Colonic mucosa (tissue), 4 donors: ENCODE results near the gene CIB4. TPM values are rescaled to one million over a fixed set of nuclear protein-coding genes. Genes with fewer than 3 reads are reported as not detected.

Experiments used
- DNase-seq: peaks from one replicate; pipeline ENCODE4 v3.0.0-alpha.2; 2020
- H3K27ac ChIP-seq: fragments of 200-600 bp; one replicate; pipeline ENCODE4 v1.8.0; 2021
- H3K27me3 ChIP-seq: fragments of 200-600 bp; one replicate; pipeline ENCODE4 v1.8.0; 2021
- H3K36me3 ChIP-seq: fragments of 200-600 bp; one replicate; pipeline ENCODE4 v1.8.0; 2021
- H3K4me1 ChIP-seq: fragments of 200-600 bp; one replicate; pipeline ENCODE4 v1.8.0; 2021; ENCODE audit warnings: mild to moderate bottlenecking
- H3K4me3 ChIP-seq: fragments of 200-600 bp; one replicate; pipeline ENCODE4 v1.8.0; 2021
- H3K9ac ChIP-seq, 2 donors: one replicate each; pipeline ENCODE4 v1.7.0; 2013; ENCODE audit warnings: control low read depth in 2 of 2, low read depth in 2 of 2, low read length in 2 of 2
- H3K9me3 ChIP-seq: fragments of 200-600 bp; one replicate; pipeline ENCODE4 v1.8.0; 2021
- intact Hi-C: fragments of 100-400 bp; cut with DNase I; formaldehyde crosslinking; loops from one replicate; pipeline ENCODE4 v1.14.1; 2022
- total RNA-seq, 2 donors: library from RNA; stranded (reverse); fragmentation: NEBNext Ultra II Directional in 1 of 2; extraction: Animal tissue kit (Norgen Biotek cat#: 25700) in 1 of 2; gene quantifications; one replicate each; pipeline ENCODE4 v1.2.1, GENCODE V29; 2021
- TF ChIP-seq, protein P1 (sequence below): fragments of 200-600 bp; IDR thresholded peaks from one replicate; pipeline ENCODE4 v1.8.0; 2022; ENCODE audit warnings: antibody characterized with exemption, mild to moderate bottlenecking
- donor health status: healthy.
- donor health status: DM: no; HTN: no; CAD: no.
- donor health status: DM: no; HTN: no; CAD: no.

CIB4 gene
- total RNA-seq, 2 donors from 2014 or later: not detected

- no peaks in the 10 kb centered on the region for H3K4me1 ChIP-seq
- no peak overlapping the region for H3K9ac ChIP-seq
- H3K9me3 ChIP-seq: no peaks in the 10 kb centered on the region
- no peak overlapping the region for H3K4me3 ChIP-seq
- TF ChIP-seq, protein P1, sequence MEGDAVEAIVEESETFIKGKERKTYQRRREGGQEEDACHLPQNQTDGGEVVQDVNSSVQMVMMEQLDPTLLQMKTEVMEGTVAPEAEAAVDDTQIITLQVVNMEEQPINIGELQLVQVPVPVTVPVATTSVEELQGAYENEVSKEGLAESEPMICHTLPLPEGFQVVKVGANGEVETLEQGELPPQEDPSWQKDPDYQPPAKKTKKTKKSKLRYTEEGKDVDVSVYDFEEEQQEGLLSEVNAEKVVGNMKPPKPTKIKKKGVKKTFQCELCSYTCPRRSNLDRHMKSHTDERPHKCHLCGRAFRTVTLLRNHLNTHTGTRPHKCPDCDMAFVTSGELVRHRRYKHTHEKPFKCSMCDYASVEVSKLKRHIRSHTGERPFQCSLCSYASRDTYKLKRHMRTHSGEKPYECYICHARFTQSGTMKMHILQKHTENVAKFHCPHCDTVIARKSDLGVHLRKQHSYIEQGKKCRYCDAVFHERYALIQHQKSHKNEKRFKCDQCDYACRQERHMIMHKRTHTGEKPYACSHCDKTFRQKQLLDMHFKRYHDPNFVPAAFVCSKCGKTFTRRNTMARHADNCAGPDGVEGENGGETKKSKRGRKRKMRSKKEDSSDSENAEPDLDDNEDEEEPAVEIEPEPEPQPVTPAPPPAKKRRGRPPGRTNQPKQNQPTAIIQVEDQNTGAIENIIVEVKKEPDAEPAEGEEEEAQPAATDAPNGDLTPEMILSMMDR: no peak
- no peak for DNase-seq
- no peaks in the 10 kb centered on the region for H3K27me3 ChIP-seq
- intact Hi-C loops: no loop called here
- no peaks in the 10 kb centered on the region for H3K36me3 ChIP-seq
- no peak overlapping the region for H3K27ac ChIP-seq
Measured at GRCh38 chr2:26608557-26608956, 32.6 kb downstream of the CIB4 start.

GRCh38 chr2:26607698-26608097, 33.5 kb downstream of the CIB4 start:
- intact Hi-C loops: loop anchor here (2.0 kb wide), 1 partner anchor 137 kb away; no protein-coding TSS in a partner anchor
- Histone ChIP-seq H3K4me3 (no peak overlapping the region), H3K9me3 (no peaks in the 10 kb centered on the region), H3K36me3 (no peaks in the 10 kb centered on the region), H3K9ac (no peak overlapping the region), H3K4me1 (no peaks in the 10 kb centered on the region), H3K27ac (no peak overlapping the region), H3K27me3 (no peaks in the 10 kb centered on the region)
- no peak for DNase-seq
- TF ChIP-seq, protein P1: no peak

- TF ChIP-seq, protein P1: no peak
- no peaks in the 10 kb centered on the region for H3K36me3 ChIP-seq
- H3K4me3 ChIP-seq: no peak overlapping the region
- no peak for DNase-seq
- no peaks in the 10 kb centered on the region for H3K27me3 ChIP-seq
- H3K4me1 ChIP-seq: no peaks in the 10 kb centered on the region
- H3K9me3 ChIP-seq: no peaks in the 10 kb centered on the region
- no peak overlapping the region for H3K27ac ChIP-seq
- intact Hi-C loops: loop anchor here (2.0 kb wide), 1 partner anchor 138 kb away; no protein-coding TSS in a partner anchor
- no peak overlapping the region for H3K9ac ChIP-seq
Measured at GRCh38 chr2:26606847-26607190, 34.3 kb downstream of the CIB4 start.

DNA sequence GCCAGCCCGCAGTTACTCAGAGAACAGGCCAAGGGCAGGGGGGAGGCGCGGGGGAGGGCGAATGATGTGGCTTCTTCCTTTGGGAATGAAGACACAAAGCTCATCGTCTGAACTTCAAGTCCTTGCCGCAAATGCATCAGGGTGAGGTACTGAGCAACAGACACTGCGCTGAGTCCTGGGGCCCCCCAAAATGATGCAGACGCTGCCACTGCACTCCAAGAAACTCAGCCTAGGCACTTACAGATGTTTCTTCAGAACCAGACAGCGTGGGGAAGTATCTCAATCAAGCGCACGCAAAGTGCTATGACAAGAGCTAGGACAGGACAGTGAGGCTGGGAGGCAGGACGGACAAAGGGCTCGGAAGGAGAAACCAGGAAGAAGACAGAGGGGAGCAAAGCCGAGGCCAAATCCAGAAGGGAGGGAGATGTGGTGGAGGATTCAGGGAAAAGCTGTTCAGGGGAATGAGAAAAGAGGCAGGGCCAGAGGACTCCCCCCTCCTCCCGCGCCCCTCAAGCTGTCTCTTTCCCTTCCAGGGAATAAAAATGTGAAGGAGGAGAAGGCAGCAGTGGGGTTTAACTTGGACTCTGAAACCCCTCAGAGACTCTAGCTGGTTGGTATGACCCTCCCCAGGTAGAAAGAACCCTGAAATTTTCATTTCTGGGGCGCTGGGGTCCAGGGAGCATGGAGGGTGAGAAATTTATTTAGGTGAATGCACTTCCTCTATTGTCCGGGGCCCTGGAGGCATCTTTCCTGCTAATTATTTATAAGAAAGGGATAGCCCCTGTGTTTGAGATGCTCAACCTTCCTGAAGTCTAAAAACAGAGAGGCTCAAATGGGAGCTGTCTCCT, 34.9 kb downstream of the CIB4 start:
- DNase-seq: no peak
- H3K4me1 ChIP-seq: no peaks in the 10 kb centered on the region
- no peaks in the 10 kb centered on the region for H3K27me3 ChIP-seq
- H3K27ac ChIP-seq: no peak overlapping the region
- H3K36me3 ChIP-seq: no peaks in the 10 kb centered on the region
- H3K9ac ChIP-seq: no peak overlapping the region
- TF ChIP-seq, protein P1: no peak
- intact Hi-C loops: loop anchor here (2.0 kb wide), 1 partner anchor 139 kb away; no protein-coding TSS in a partner anchor
- H3K4me3 ChIP-seq: no peak overlapping the region
- no peaks in the 10 kb centered on the region for H3K9me3 ChIP-seq

DNA sequence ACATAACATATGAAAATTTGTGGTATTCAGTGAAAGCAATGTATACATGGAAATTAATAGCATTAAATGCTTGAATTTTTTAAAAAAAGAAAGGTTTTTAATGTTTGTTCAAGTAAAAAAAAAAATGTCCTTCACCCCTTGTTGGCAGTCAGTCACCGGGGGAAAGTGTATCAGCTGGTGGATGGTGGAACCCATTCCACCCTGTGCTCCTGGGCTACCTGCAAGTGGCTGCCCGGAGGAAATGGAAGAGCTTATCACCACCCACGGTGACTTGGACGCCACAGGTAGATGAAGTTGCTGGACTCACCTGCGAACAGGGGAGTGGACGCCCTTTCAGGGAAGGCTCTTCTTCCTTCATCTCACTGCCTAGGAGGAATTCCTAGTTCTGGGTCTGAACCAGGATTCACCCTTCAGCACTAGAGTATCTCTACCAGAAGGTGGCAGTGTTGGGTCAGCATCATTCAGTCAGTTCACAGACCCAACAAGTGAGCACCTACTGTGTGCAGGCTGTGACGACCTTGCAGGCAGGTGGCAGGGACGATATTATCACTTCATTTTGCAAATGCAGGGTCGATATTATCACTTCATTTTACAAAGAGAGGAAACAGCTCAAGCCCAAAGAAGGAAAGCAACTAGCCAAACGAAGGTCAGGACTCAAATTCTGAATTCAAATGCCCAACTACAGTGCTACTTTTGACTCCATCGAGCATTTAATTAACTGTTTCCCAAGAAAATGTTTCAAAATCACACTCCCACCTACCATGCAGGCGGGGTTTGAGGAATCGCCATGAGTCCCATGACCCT, 35.8 kb downstream of the CIB4 start:
- Histone ChIP-seq H3K9me3 (no peaks in the 10 kb centered on the region), H3K27ac (no peak overlapping the region), H3K9ac (no peak overlapping the region), H3K27me3 (no peaks in the 10 kb centered on the region), H3K4me3 (no peak overlapping the region), H3K36me3 (no peaks in the 10 kb centered on the region), H3K4me1 (no peaks in the 10 kb centered on the region)
- intact Hi-C loops: no loop called here
- peak; percentile 45 for DNase-seq
- TF ChIP-seq, protein P1: peak; percentile 61
